Testis (tissue), 2 donors: ENCODE measurements around the gene SOX6.

ENCODE experiments used
- POLR2A ChIP-seq: fragments of 450-650 bp; IDR thresholded peaks from one replicate; pipeline ENCODE4 v1.6.1; 2017; ENCODE audit warnings: antibody characterized with exemption, mild to moderate bottlenecking, moderate library complexity
- TF ChIP-seq, protein P1 (sequence below), 3 experiments: fragments of 450-650 bp in 2 of 3; fragments of 200-600 bp in 1 of 3; sonication (generic) in 1 of 3; IDR thresholded peaks; one replicate each; pipeline ENCODE4 v1.5.1; 2016 to 2019; ENCODE audit warnings: antibody characterized with exemption in 3 of 3, mild to moderate bottlenecking in 2 of 3, moderate library complexity in 1 of 3

- TF ChIP-seq, protein P1, sequence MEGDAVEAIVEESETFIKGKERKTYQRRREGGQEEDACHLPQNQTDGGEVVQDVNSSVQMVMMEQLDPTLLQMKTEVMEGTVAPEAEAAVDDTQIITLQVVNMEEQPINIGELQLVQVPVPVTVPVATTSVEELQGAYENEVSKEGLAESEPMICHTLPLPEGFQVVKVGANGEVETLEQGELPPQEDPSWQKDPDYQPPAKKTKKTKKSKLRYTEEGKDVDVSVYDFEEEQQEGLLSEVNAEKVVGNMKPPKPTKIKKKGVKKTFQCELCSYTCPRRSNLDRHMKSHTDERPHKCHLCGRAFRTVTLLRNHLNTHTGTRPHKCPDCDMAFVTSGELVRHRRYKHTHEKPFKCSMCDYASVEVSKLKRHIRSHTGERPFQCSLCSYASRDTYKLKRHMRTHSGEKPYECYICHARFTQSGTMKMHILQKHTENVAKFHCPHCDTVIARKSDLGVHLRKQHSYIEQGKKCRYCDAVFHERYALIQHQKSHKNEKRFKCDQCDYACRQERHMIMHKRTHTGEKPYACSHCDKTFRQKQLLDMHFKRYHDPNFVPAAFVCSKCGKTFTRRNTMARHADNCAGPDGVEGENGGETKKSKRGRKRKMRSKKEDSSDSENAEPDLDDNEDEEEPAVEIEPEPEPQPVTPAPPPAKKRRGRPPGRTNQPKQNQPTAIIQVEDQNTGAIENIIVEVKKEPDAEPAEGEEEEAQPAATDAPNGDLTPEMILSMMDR (IDR thresholded peaks at IDR 0.05) = no peak
- no peak for TF ChIP-seq POLR2A
These were observed 267.6 kb downstream of the SOX6 start for GRCh38 chr11:16088774-16089173.
